ENCODE measurements around the gene ZNF319.

The ZNF319 gene

DNA sequence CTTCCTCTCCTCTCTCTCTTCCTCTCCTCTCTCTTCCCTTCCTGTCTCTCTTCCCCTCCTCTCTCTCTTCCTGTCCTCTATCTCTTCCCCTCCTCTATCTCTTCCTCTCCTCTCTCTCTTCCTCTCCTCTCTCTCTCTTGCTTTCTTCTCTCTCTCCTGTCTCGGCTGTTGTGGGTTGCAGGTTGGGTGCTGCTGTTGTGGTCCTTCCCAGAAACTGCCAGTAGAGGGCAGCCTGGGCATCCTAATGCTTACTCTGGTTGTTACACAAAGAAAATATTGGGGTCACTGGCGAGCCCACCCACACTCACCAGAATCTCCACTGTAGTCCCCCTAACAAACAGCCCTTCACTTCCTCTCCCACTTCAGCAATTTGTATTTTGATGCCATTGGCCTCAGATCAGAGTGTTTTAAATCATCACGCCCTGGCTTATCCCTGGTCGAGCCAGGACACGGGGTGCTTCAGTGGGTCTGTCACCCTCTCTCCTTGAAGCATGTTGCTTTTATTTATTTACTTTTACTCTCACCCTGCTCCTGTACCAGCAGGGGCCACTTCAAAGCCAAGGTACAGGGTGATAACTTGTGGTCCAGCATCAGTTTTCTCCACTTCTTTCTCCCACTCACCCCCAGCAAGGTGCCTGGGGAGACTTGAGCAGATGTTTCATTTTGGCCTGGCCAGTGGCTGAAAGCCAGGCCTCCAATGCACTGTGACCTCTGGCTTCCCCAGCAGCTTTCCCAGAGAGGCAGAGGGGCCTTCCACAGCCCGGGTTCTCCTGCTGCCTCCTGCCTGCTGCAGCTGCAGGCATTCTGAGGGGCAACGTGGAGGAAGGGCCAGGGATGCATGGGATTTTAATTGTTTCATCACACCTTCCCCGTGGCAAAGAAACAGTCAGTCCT lies 20.4 kb upstream of the ZNF319 start:
- H3K27ac ChIP-seq, result no peak overlapping the region
- no peak overlapping the region for H3K4me3 ChIP-seq (ENCODE audit: low read depth in 1 of 2, low read length in 1 of 2)
- peaks cover 13 to 15% of the 10 kb centered on the region in 2 experiments for H3K4me1 ChIP-seq (ENCODE audit: control insufficient read depth in 1 of 2, insufficient read depth in 1 of 2, low read depth in 1 of 2, low read length in 1 of 2)
- H3K9me3 ChIP-seq, result no peaks in the 10 kb centered on the region
- TF ChIP-seq, protein P1, sequence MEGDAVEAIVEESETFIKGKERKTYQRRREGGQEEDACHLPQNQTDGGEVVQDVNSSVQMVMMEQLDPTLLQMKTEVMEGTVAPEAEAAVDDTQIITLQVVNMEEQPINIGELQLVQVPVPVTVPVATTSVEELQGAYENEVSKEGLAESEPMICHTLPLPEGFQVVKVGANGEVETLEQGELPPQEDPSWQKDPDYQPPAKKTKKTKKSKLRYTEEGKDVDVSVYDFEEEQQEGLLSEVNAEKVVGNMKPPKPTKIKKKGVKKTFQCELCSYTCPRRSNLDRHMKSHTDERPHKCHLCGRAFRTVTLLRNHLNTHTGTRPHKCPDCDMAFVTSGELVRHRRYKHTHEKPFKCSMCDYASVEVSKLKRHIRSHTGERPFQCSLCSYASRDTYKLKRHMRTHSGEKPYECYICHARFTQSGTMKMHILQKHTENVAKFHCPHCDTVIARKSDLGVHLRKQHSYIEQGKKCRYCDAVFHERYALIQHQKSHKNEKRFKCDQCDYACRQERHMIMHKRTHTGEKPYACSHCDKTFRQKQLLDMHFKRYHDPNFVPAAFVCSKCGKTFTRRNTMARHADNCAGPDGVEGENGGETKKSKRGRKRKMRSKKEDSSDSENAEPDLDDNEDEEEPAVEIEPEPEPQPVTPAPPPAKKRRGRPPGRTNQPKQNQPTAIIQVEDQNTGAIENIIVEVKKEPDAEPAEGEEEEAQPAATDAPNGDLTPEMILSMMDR (IDR thresholded peaks at IDR 0.05), result peak; percentile 53
- peaks cover 36% of the 10 kb centered on the region for H3K27me3 ChIP-seq
- H3K36me3 ChIP-seq, result peaks cover 62% of the 10 kb centered on the region

DNA sequence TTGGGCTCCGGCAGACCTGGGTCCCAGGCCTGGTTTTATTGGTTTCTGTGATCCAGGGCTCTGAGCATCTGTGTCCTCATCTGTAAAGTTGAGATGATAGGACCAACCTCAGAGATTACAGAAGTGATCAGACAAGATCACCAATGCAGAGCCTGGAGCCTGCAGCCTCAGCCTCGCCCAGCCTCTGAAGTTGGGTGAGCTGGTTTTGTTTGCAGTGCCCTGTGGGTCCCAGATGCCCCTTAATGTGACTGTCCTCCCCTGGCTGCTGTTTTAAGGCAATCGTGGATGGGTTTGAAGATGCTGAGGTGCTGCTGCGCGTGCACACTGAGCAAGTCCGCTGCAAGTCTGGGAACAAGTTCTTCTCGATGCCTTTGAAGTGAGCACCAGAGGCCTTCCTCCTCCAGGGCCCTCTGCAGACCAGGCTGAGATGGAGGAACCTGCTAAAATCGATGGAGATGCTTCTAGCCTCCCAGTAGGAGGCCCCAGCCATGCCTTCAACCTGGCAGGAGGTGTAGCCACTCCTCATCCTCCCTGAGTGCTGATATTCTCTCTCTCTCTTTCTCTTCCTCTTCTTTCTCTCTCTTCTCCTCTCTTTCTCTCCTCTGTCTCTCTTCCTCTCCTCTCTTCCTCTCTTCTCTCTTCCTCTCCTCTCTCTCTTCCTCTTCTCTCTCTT lies 19.5 kb upstream of the ZNF319 start:
- TF ChIP-seq, protein P1 (IDR thresholded peaks at IDR 0.05), result no peak
- peaks cover 5 to 6% of the 10 kb centered on the region in 2 experiments for H3K4me1 ChIP-seq (ENCODE audit: control insufficient read depth in 1 of 2, insufficient read depth in 1 of 2, low read depth in 1 of 2, low read length in 1 of 2)
- H3K27me3 ChIP-seq, result peaks cover 27% of the 10 kb centered on the region
- H3K36me3 ChIP-seq, result peaks cover 70% of the 10 kb centered on the region
- H3K27ac ChIP-seq, result no peak overlapping the region
- no peak overlapping the region for H3K4me3 ChIP-seq (ENCODE audit: low read depth in 1 of 2, low read length in 1 of 2)
- no peaks in the 10 kb centered on the region for H3K9me3 ChIP-seq

DNA sequence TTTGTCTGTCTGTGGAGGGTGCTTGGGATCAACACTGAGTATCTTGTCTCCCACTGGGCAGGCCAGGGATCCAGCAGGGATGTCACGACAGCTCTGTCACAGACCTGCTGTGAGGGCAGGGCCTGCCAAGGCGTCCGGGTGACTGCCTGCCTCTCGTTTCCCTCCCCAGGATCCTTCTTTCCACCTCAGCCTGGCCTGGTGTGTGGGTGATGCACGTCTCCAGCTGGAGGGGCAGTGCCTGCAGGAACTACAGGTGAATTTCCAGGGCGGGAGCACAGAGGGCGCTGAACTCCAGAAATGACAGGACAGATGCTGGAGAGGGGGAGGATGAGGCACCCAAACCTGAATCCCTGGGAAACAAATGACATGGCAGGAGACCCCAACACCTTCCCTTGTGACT lies 18.3 kb upstream of the ZNF319 start:
- H3K27me3 ChIP-seq, result peaks cover 15% of the 10 kb centered on the region
- no peaks in the 10 kb centered on the region for H3K4me1 ChIP-seq (ENCODE audit: control insufficient read depth in 1 of 2, insufficient read depth in 1 of 2, low read depth in 1 of 2, low read length in 1 of 2)
- peaks cover 82% of the 10 kb centered on the region for H3K36me3 ChIP-seq
- TF ChIP-seq, protein P1 (IDR thresholded peaks at IDR 0.05), result no peak
- H3K9me3 ChIP-seq, result no peaks in the 10 kb centered on the region
- no peak overlapping the region for H3K27ac ChIP-seq
- H3K4me3 ChIP-seq (ENCODE audit: low read depth in 1 of 2, low read length in 1 of 2), result no peak overlapping the region

DNA sequence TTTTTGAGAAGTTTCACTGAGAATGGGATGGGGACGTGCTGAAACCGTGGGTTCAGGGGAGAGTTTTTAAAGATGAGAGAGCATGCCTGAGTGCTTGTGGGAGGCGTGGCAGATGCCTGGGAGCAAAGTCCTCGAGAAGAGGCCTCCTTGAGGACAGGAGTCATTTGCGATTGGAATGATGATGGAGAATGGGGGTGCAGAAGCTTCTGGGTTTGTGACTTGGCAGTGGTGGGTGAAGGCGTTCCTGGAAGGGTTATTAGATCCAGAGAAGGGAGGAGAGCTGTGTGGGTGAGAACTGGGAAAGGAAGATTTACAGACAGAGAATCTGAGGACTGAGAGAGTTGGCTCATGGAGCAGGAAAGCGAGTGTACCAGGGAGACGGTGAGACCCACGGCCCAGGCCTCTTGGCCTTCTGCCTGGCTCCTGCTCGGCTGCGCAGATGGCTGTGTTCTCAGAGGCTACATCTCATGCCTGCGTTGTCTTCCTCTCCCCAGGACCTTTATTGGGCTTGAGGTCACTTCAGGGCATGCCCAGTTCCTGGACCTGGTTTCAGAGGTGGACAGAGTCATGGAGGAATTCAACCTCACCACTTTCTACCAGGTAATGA lies 16.5 kb upstream of the ZNF319 start:
- Histone ChIP-seq H3K27me3 (no peaks in the 10 kb centered on the region), H3K4me1 (ENCODE audit: control insufficient read depth in 1 of 2, insufficient read depth in 1 of 2, low read depth in 1 of 2, low read length in 1 of 2) (no peaks in the 10 kb centered on the region), H3K9me3 (no peaks in the 10 kb centered on the region), H3K36me3 (peaks cover 97% of the 10 kb centered on the region), H3K27ac (no peak overlapping the region), H3K4me3 (ENCODE audit: low read depth in 1 of 2, low read length in 1 of 2) (no peak overlapping the region)
- TF ChIP-seq, protein P1 (IDR thresholded peaks at IDR 0.05), result no peak

DNA sequence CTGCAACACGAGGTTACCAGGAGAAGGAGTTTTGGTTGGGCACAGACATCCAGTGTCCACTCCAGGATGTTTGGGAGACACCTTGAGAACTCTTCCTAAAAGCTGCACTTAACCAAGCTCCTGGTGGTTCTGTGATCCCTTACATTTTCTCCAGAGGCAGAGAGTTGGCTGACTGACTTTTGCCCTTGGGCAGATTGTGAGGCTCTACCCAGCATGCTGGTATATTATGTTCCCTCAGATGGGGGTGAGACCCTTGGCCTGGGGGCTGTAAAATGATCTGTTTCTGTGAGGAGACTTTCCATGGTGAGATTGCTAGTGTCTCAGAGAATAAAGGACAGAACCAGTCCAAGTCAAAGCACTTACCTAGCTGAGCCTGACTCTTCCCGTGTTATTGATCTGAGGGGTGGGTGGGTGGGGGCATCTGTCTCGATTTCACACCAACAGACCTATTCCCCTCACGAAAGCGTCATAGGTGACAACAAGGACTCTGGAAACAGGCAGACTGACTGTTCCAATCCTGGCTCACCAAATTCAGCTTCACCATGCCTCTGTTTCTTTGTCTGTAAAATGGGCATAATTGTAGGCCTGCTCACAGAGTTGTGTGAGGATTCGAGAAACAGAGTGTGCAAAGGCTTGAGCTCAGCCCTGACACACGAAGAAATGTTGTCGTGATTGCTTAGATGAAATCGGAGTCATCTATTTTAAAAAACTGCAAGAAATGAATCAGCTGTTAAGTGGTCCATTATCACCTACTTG lies 12.9 kb upstream of the ZNF319 start:
- Histone ChIP-seq H3K36me3 (peaks cover 87% of the 10 kb centered on the region), H3K9me3 (no peaks in the 10 kb centered on the region), H3K4me1 (ENCODE audit: control insufficient read depth in 1 of 2, insufficient read depth in 1 of 2, low read depth in 1 of 2, low read length in 1 of 2) (no peaks in the 10 kb centered on the region), H3K27me3 (no peaks in the 10 kb centered on the region), H3K4me3 (ENCODE audit: low read depth in 1 of 2, low read length in 1 of 2) (no peak overlapping the region), H3K27ac (no peak overlapping the region)
- TF ChIP-seq, protein P1 (IDR thresholded peaks at IDR 0.05), result no peak
